Prostate gland (tissue), 2 donors: Measurements from ENCODE around the gene RASSF4. TPM values are rescaled to one million over a fixed set of nuclear protein-coding genes. Genes with fewer than 3 reads are reported as not detected.

Source experiments
- DNase-seq: peaks from one replicate; pipeline ENCODE4 v3.0.0-alpha.2; 2019; ENCODE audit warnings: low spot score
- H3K27ac ChIP-seq, 2 donors: fragments of 200-600 bp; sonication (generic); 2 replicates each; pipeline ENCODE4 v1.5.1; 2017 to 2019
- H3K27me3 ChIP-seq: fragments of 200-600 bp; sonication (generic); replicated peaks from 2 replicates; pipeline ENCODE4 v1.5.1; 2019; ENCODE audit not compliant: insufficient read depth
- H3K36me3 ChIP-seq, 2 donors: fragments of 200-600 bp; sonication (generic); 1 replicate in 1 of 2; 2 replicates in 1 of 2; pipeline versions ENCODE4 v1.5.1 to v1.8.1; 2017 to 2019
- H3K4me1 ChIP-seq: fragments of 200-600 bp; sonication (generic); replicated peaks from 2 replicates; pipeline ENCODE4 v1.5.1; 2019
- H3K4me3 ChIP-seq, 2 donors: fragments of 200-600 bp; sonication (generic); 2 replicates each; pipeline ENCODE4 v1.5.1; 2017 to 2019
- H3K9me3 ChIP-seq: fragments of 200-600 bp; sonication (generic); 2 replicates; pipeline ENCODE4 v1.5.1; 2017
- POLR2A ChIP-seq: fragments of 450-650 bp; IDR thresholded peaks from one replicate; pipeline ENCODE4 v1.6.1; 2016; ENCODE audit warnings: antibody characterized with exemption, mild to moderate bottlenecking
- POLR2AphosphoS5 ChIP-seq: sonication (generic); formaldehyde crosslinking; IDR thresholded peaks from one replicate; pipeline ENCODE4 v1.6.1; 2017; ENCODE audit warnings: antibody characterized with exemption
- WGBS: methylation state at CpG from one replicate; pipeline ENCODE4 v1.1.5; 2018; 5-methylcytosine and 5-hydroxymethylcytosine counted together
- intact Hi-C: fragments of 100-400 bp; cut with DNase I; formaldehyde crosslinking; loops from one replicate; pipeline ENCODE4 v1.14.2; 2022
- total RNA-seq, 2 donors: library from RNA; depleted of rRNA; stranded (reverse); fragments of >200 nt; gene quantifications; one replicate each; pipeline ENCODE4 v1.1.0, GENCODE V29; 2016
- TF ChIP-seq, protein P1 (sequence below), 4 experiments: fragments of 200-600 bp in 2 of 4; fragments of 450-650 bp in 2 of 4; sonication (generic) in 2 of 4; IDR thresholded peaks; 1 replicate in 3 of 4; 2 replicates in 1 of 4; pipeline ENCODE4 v1.5.1; 2016 to 2019; ENCODE audit warnings: antibody characterized with exemption in 4 of 4, mild to moderate bottlenecking in 2 of 4, moderate library complexity in 2 of 4

RASSF4 gene
- total RNA-seq, 2 donors from 2014 or later: 6.1 to 31.0 TPM

DNA sequence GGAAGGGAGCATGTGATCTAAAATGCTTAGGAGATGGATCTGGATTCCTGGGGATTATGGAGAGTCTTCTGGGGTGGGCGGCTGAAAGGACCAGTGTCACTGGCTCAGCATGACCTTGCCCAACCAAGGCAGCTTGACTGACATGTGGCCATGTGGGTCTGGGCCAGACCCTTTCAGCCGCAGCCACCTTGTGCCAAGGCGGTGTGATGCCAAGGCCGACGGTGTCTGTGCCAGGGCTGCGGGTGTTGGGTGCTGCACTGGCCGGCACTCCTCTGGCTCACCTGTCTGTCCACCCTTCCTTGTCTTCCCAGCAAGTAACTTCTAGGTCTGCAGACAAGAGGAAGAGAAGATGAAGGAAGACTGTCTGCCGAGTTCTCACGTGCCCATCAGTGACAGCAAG, 10.3 kb downstream of the RASSF4 start:
- intact Hi-C loops: loop anchor here (10.0 kb wide), 1 partner anchor 1295 kb away; no protein-coding TSS in a partner anchor
- Histone ChIP-seq H3K4me3 (no peak overlapping the region), H3K9me3 (no peaks in the 10 kb centered on the region), H3K36me3 (no peaks in the 10 kb centered on the region), H3K27me3 (no peaks in the 10 kb centered on the region), H3K27ac (no peak overlapping the region), H3K4me1 (no peaks in the 10 kb centered on the region)
- WGBS: over 99% methylated on average over 9 of the region's 9 CpGs
- TF ChIP-seq POLR2AphosphoS5 (no peak), POLR2A (no peak)
- TF ChIP-seq, protein P1, sequence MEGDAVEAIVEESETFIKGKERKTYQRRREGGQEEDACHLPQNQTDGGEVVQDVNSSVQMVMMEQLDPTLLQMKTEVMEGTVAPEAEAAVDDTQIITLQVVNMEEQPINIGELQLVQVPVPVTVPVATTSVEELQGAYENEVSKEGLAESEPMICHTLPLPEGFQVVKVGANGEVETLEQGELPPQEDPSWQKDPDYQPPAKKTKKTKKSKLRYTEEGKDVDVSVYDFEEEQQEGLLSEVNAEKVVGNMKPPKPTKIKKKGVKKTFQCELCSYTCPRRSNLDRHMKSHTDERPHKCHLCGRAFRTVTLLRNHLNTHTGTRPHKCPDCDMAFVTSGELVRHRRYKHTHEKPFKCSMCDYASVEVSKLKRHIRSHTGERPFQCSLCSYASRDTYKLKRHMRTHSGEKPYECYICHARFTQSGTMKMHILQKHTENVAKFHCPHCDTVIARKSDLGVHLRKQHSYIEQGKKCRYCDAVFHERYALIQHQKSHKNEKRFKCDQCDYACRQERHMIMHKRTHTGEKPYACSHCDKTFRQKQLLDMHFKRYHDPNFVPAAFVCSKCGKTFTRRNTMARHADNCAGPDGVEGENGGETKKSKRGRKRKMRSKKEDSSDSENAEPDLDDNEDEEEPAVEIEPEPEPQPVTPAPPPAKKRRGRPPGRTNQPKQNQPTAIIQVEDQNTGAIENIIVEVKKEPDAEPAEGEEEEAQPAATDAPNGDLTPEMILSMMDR (IDR thresholded peaks at IDR 0.05): no peak
- no peak for DNase-seq

DNA sequence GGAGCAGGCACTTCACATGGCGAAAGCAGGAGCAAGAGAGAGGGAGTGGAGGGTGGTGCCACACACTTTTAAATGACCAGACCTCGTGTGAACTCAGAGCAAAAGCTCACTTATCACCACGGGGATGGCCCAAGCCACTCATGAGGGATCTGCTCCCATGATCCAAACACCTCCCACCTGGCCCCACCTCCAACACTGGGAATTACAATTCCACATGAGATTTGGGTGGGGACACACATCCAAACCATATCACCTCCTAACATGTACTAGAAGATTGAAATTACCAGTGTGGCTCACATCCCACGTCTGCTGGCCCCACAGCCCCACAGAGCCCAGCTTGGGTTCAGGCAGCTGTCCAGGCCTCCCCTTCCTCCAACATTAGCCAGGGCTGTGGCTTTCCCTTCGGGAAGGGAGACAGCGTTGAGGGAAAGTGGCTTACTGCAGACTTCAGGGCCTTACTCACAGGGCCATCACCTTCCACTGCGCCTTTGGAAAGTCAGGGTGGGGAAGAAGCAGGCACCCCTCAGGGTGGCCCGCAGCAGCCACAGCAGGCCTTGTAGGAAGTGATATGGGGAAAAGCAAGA, 11.3 kb downstream of the RASSF4 start:
- Histone ChIP-seq H3K36me3 (no peaks in the 10 kb centered on the region), H3K27ac (no peak overlapping the region), H3K4me3 (no peak overlapping the region), H3K9me3 (no peaks in the 10 kb centered on the region), H3K4me1 (no peaks in the 10 kb centered on the region), H3K27me3 (no peaks in the 10 kb centered on the region)
- intact Hi-C loops: loop anchor here (10.0 kb wide), 1 partner anchor 1296 kb away; no protein-coding TSS in a partner anchor
- TF ChIP-seq, protein P1 (IDR thresholded peaks at IDR 0.05): no peak
- TF ChIP-seq POLR2AphosphoS5 (no peak), POLR2A (no peak)
- no peak for DNase-seq
- 91% methylated on average over 8 of the region's 8 CpGs for WGBS

DNA sequence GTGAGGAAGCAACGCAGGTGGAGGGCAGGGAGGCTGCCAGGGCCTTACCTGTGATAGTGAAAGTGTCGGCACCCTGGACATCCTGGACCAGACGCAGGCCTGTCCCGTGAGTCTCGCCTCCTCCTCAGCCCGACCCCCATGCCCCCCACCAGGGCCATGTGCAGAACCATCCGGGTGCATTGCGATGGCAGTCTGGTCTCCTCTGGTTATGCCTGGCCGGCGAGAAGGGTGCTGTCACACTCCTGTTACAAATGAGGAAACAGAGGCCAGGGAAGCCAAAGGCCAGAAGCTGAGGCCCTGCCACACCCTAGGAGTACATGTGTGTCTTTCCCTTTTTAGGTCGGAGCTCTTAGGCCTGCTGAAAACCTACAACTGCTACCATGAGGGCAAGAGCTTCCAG, 11.8 kb downstream of the RASSF4 start:
- H3K27ac ChIP-seq: no peak overlapping the region
- WGBS: 90% methylated on average over 11 of the region's 11 CpGs
- no peak overlapping the region for H3K4me3 ChIP-seq
- H3K4me1 ChIP-seq: no peaks in the 10 kb centered on the region
- intact Hi-C loops: loop anchor here (10.0 kb wide), 1 partner anchor 1297 kb away; no protein-coding TSS in a partner anchor
- H3K9me3 ChIP-seq: no peaks in the 10 kb centered on the region
- no peaks in the 10 kb centered on the region for H3K27me3 ChIP-seq
- no peaks in the 10 kb centered on the region for H3K36me3 ChIP-seq
- TF ChIP-seq, protein P1 (IDR thresholded peaks at IDR 0.05): no peak
- TF ChIP-seq POLR2A: no peak
- TF ChIP-seq POLR2AphosphoS5: no peak
- DNase-seq: no peak

DNA sequence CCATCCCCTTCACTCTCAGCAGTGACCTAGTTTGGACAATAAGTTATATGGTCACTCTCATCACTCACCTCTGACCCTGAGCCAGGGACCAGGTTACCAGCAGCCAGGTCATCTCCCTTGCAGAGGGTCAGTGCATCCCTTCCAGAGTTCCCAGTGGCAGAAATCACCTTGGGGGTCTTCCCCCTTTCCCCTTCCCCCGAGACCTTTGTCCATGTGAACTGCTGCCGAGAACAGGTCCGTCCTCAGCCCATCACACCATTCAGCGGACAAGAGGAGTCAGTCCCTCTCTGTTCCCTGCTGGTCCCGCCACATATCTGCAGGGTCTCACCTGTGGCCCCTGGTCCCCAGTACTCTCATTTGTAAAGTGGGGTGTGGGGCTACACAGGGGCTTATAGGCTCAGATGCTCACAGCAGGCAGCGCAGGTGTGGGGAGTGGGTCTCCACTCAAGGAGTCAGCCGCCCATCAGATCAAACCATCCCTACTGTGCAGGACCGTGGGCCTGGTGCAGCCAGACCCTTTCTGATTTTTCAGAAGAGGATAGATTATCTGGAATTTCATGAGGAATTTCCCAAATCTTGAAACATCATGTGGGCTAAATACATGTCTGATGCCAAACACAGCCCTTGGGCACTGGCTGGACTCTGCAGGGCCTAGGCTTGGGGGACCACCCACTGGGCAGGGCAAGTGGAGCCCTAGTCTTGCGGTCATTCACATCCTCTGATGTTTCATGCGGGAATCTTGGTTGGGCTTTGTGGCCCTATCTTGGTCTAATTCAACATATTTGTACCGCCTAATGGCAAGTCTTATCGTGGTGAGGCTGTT, 12.5 kb downstream of the RASSF4 start:
- no peaks in the 10 kb centered on the region for H3K4me1 ChIP-seq
- DNase-seq: no peak
- 98% methylated on average over 12 of the region's 12 CpGs for WGBS
- H3K36me3 ChIP-seq: no peaks in the 10 kb centered on the region
- intact Hi-C loops: loop anchor here (10.0 kb wide), 1 partner anchor 1297 kb away; no protein-coding TSS in a partner anchor
- TF ChIP-seq POLR2AphosphoS5: no peak
- H3K27ac ChIP-seq: no peak overlapping the region
- H3K9me3 ChIP-seq: no peaks in the 10 kb centered on the region
- H3K4me3 ChIP-seq: no peak overlapping the region
- no peaks in the 10 kb centered on the region for H3K27me3 ChIP-seq

DNA sequence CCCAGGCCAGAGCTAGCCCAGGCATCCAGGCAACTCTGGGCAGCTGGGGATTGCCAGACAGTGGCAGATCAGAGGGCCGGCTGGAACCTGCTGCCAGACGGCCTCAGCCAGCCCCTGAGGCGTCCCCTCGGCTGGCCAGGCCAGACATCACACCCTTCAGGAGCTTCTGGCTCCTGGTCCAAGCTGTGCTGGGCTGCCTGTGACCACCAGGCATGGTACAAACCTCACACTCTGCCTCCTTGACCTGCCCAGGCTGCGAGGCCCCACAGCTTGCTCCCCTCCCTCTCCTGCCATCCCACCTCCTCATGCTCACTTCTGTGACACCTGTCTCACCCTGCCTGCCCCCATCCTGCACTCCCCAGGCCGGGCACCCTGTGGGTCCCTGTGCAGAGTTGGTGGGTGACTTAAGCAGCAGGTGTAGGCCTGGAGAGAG, 13.3 kb downstream of the RASSF4 start:
- 80% methylated on average over 6 of the region's 6 CpGs for WGBS
- Histone ChIP-seq H3K4me3 (no peak overlapping the region), H3K36me3 (no peaks in the 10 kb centered on the region), H3K27me3 (no peaks in the 10 kb centered on the region), H3K27ac (no peak overlapping the region), H3K4me1 (no peaks in the 10 kb centered on the region), H3K9me3 (no peaks in the 10 kb centered on the region)
- DNase-seq: no peak
- intact Hi-C loops: loop anchor here (10.0 kb wide), 1 partner anchor 1298 kb away; no protein-coding TSS in a partner anchor
- TF ChIP-seq POLR2A (no peak), POLR2AphosphoS5 (no peak)
- TF ChIP-seq, protein P1 (IDR thresholded peaks at IDR 0.05): no peak
